Lower lobe of right lung (tissue), 2 donors: ENCODE data around the gene SAMD1. TPM values are rescaled to one million over a fixed set of nuclear protein-coding genes. Genes with fewer than 3 reads are reported as not detected.

Experiments used
- ATAC-seq, 2 donors: fragments of 200-7000 bp; cut with Tn5 transposase; one replicate each; pipeline ENCODE4 v1.9.1; 2020 to 2022; ENCODE audit warnings: mild to moderate bottlenecking in 2 of 2, moderate library complexity in 2 of 2
- DNase-seq: peaks from one replicate; pipeline ENCODE4 v3.0.0-alpha.2; 2020
- H3K27ac ChIP-seq: fragments of 200-600 bp; one replicate; pipeline ENCODE4 v1.8.0; 2022
- H3K27me3 ChIP-seq: fragments of 200-600 bp; one replicate; pipeline ENCODE4 v1.8.0; 2022; ENCODE audit warnings: low read depth
- H3K36me3 ChIP-seq: fragments of 200-600 bp; one replicate; pipeline ENCODE4 v1.8.0; 2022; ENCODE audit warnings: mild to moderate bottlenecking
- H3K4me1 ChIP-seq: fragments of 200-600 bp; one replicate; pipeline ENCODE4 v1.8.0; 2022
- H3K4me3 ChIP-seq: fragments of 200-600 bp; one replicate; pipeline ENCODE4 v1.8.0; 2022; ENCODE audit warnings: mild to moderate bottlenecking
- H3K9me3 ChIP-seq: fragments of 200-600 bp; one replicate; pipeline ENCODE4 v1.8.0; 2022
- CTCF ChIP-seq: fragments of 200-600 bp; IDR thresholded peaks from one replicate; pipeline ENCODE4 v1.8.0; 2022; ENCODE audit warnings: antibody characterized with exemption, mild to moderate bottlenecking
- intact Hi-C: fragments of 100-400 bp; cut with DNase I; formaldehyde crosslinking; loops from one replicate; pipeline ENCODE4 v1.11.0; 2022
- long read RNA-seq: library from polyadenylated mRNA; unstranded; transcript quantifications from one replicate; pipeline ENCODE4 v2.0.0, GENCODE V29; 2021
- total RNA-seq: library from RNA; stranded (reverse); fragmentation: NEBNext Ultra II Directional; extraction: Animal tissue kit (Norgen Biotek cat#: 25700); gene quantifications from one replicate; pipeline ENCODE4 v1.2.1, GENCODE V29; 2021
- donor health status: DM: no; HTN: yes; CAD: no; lungs with severe emphysema.

Gene SAMD1
- 51.4 TPM for total RNA-seq
- long read RNA-seq, transcript SAMD1-202 (5 exons, 2,164 nt) = major isoform, 28 of 43 reads
- long read RNA-seq, partial matches to known transcripts = 4 of 43 reads
- long read RNA-seq, other reads (novel, unspliced or antisense) = 11 of 43 reads

GRCh38 chr19:14090509-14091080, at the start of gene SAMD1:
SAMD1 (minus strand) TSS chr19:14090751.
- no peak for TF ChIP-seq CTCF
- ATAC-seq = peak in 1 of 2 donors; percentile 81
- intact Hi-C loops = no loop called here
- H3K36me3 ChIP-seq = peaks cover 13% of the 10 kb centered on the region
- DNase-seq = peak; percentile 95
- peak within 1 kb of the TSS; percentile 91 for H3K27ac ChIP-seq
- peaks cover 4% of the 10 kb centered on the region for H3K9me3 ChIP-seq
- peak within 1 kb of the TSS; percentile 88 for H3K4me3 ChIP-seq
- no peaks in the 10 kb centered on the region for H3K27me3 ChIP-seq
- peaks cover 16% of the 10 kb centered on the region for H3K4me1 ChIP-seq

DNA sequence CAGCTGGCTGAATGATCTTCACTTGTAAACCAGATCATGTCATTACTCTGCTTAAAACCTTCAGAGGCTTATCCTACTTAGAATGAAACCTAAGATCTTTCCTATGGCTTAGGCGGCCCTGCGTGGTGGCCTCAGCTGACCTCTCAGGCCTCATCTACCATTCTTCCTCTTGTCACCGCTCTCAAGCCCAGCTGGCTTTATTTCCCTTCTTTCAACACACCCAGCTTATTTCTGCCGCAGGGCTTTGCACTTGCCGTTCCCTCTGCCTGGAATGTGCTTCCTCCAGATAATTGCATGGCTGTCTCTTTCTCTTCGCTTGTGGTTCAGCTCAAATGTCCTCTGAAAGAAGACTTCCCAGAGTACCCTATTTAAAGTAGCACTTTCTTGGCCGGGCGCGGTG, 49.4 kb upstream of the SAMD1 start:
- Histone ChIP-seq H3K27ac (peak overlapping the region; percentile 93), H3K4me3 (no peak overlapping the region), H3K4me1 (peaks cover 36% of the 10 kb centered on the region), H3K36me3 (no peaks in the 10 kb centered on the region), H3K27me3 (no peaks in the 10 kb centered on the region), H3K9me3 (no peaks in the 10 kb centered on the region)
- DNase-seq = no peak
- intact Hi-C loops = no loop called here
- no peak for ATAC-seq
- no peak for TF ChIP-seq CTCF

GRCh38 chr19:14138576-14139265, 48.2 kb upstream of the SAMD1 start:
- Histone ChIP-seq H3K36me3 (no peaks in the 10 kb centered on the region), H3K4me3 (peak overlapping the region; percentile 72), H3K27me3 (no peaks in the 10 kb centered on the region), H3K4me1 (peaks cover 35% of the 10 kb centered on the region), H3K9me3 (no peaks in the 10 kb centered on the region), H3K27ac (peak overlapping the region; percentile 93)
- intact Hi-C loops = no loop called here
- ATAC-seq (peak in 1 of 2 donors; percentile 3), DNase-seq (no peak)
- TF ChIP-seq CTCF = no peak

GRCh38 chr19:14136509-14137281, 46.1 kb upstream of the SAMD1 start, which contains the start of gene ASF1B:
ASF1B (minus strand) TSS chr19:14136589; CDS start chr19:14136456, 133 bp downstream.
- Histone ChIP-seq H3K27ac (peak within 1 kb of the TSS; percentile 93), H3K9me3 (no peaks in the 10 kb centered on the region), H3K36me3 (no peaks in the 10 kb centered on the region), H3K27me3 (no peaks in the 10 kb centered on the region), H3K4me1 (peaks cover 35% of the 10 kb centered on the region), H3K4me3 (peak within 1 kb of the TSS; percentile 72)
- intact Hi-C loops = no loop called here
- DNase-seq (peak; percentile 99), ATAC-seq (peak; percentile 94 to 97)
- TF ChIP-seq CTCF = peak; percentile 86

DNA sequence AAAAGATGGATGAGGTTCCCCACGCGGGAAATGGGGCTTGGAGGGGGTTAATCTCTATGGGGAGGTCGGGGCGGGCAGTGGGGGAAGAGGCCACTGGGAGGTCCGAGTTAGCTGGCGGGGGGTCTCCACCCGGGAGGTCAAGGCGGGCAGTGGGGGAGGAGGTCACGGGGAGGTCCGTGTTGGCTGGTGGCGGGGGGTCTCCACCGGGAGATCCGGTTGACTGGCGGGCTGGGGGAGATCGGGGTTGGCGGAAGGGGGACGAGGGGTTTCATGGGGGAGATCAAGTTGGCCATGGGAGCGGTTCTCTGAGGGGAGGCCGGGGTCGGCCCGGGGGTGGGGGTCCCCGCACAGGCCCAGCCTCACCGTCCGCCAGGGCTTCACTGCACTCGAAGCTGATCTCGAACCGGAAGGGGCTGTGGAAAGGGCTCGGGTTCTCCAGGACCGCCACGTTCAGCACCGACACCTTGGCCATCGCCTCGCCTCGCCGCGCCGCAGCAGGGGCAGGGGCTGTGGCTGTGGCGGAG, 45.5 kb upstream of the SAMD1 start:
- DNase-seq (no peak), ATAC-seq (no peak)
- TF ChIP-seq CTCF = no peak
- H3K4me3 ChIP-seq = peak overlapping the region; percentile 72
- no peaks in the 10 kb centered on the region for H3K9me3 ChIP-seq
- intact Hi-C loops = no loop called here
- peak overlapping the region; percentile 44 for H3K27ac ChIP-seq
- H3K36me3 ChIP-seq = no peaks in the 10 kb centered on the region
- peaks cover 35% of the 10 kb centered on the region for H3K4me1 ChIP-seq
- H3K27me3 ChIP-seq = no peaks in the 10 kb centered on the region
